Activated T-cell treated with anti-CD3 and anti-CD28 coated beads for 4 hours (primary cell): ENCODE measurements around the gene UBASH3B.

ENCODE experiments used
- DNase-seq: peaks from one replicate; pipeline ENCODE4 v3.0.0-alpha.2; 2020

Gene UBASH3B

GRCh38 chr11:122791836-122792235, 136.3 kb downstream of the UBASH3B start:
- DNase-seq = no peak

GRCh38 chr11:122793515-122793914, 138.0 kb downstream of the UBASH3B start:
- no peak for DNase-seq

- no peak for DNase-seq
These were observed 139.8 kb downstream of the UBASH3B start for GRCh38 chr11:122795307-122795706.

GRCh38 chr11:122796128-122796717, 140.7 kb downstream of the UBASH3B start:
- DNase-seq = peak; percentile 61

GRCh38 chr11:122797651-122798050, 142.1 kb downstream of the UBASH3B start:
- DNase-seq = no peak

GRCh38 chr11:122799406-122800105, 144.0 kb downstream of the UBASH3B start:
- no peak for DNase-seq

GRCh38 chr11:122802876-122803275, 147.4 kb downstream of the UBASH3B start:
- no peak for DNase-seq

- no peak for DNase-seq
These were observed 147.8 kb downstream of the UBASH3B start for GRCh38 chr11:122803306-122803705.

GRCh38 chr11:122803716-122804115, 148.2 kb downstream of the UBASH3B start:
- no peak for DNase-seq

- no peak for DNase-seq
These were observed 148.6 kb downstream of the UBASH3B start for GRCh38 chr11:122804161-122804560.

GRCh38 chr11:122804796-122805195, 149.3 kb downstream of the UBASH3B start:
- no peak for DNase-seq

- DNase-seq = no peak
These were observed 152.4 kb downstream of the UBASH3B start for GRCh38 chr11:122807731-122808477.

GRCh38 chr11:122808478-122808869, 153.0 kb downstream of the UBASH3B start:
- DNase-seq = no peak

- DNase-seq = no peak
These were observed 154.3 kb downstream of the UBASH3B start for GRCh38 chr11:122809866-122810265.

- no peak for DNase-seq
These were observed 156.2 kb downstream of the UBASH3B start for GRCh38 chr11:122811721-122812120.

GRCh38 chr11:122812638-122813037, 157.1 kb downstream of the UBASH3B start:
- no peak for DNase-seq

GRCh38 chr11:122813176-122813893, 157.8 kb downstream of the UBASH3B start:
- no peak for DNase-seq

GRCh38 chr11:122813894-122814270, 158.4 kb downstream of the UBASH3B start:
- DNase-seq = no peak

- DNase-seq = no peak
These were observed 158.9 kb downstream of the UBASH3B start for GRCh38 chr11:122814401-122814800.

GRCh38 chr11:122815900-122816299, 160.4 kb downstream of the UBASH3B start:
- no peak for DNase-seq

- DNase-seq = no peak
These were observed 161.4 kb downstream of the UBASH3B start for GRCh38 chr11:122816761-122817520.

- DNase-seq = no peak
These were observed 164.6 kb downstream of the UBASH3B start for GRCh38 chr11:122820158-122820557.

GRCh38 chr11:122821169-122821568, 165.6 kb downstream of the UBASH3B start:
- DNase-seq = no peak
